K562 (cell line): ENCODE measurements around the gene LENG9. TPM values are rescaled to one million over a fixed set of nuclear protein-coding genes. Genes with fewer than 3 reads are reported as not detected.

Experiments
- ATAC-seq: fragments of 200-7000 bp; cut with Tn5 transposase; 3 replicates; pipeline ENCODE4 v1.9.1; 2020; ENCODE audit warnings: moderate library complexity
- BruUV-seq: library from RNA; stranded (reverse); fragments of 400-500 nt; replicated peaks from 2 replicates; lab custom pipeline; 2021; lab: Mats Ljungman, UMichigan
- CTCF ChIA-PET: fragments of 300-600 bp; formaldehyde crosslinking; extraction: SDS; loops from one replicate; lab custom pipeline; 2021; ENCODE audit warnings: low intra/inter-chr PET ratio; lab: Yijun Ruan, JAX
- POLR2A ChIA-PET: fragments of 300-600, 350-650 bp; sonication (Branson Sonifier 250); formaldehyde crosslinking; extraction: SDS; loops from one replicate; lab custom pipeline; 2021; ENCODE audit warnings: antibody characterized with exemption, inconsistent platforms; lab: Yijun Ruan, JAX
- DNase-seq, 4 experiments: peaks; one replicate each; pipeline versions ENCODE4 v3.0.0 to v3.0.0-alpha.2; 2011 to 2018; ENCODE audit warnings: low spot score in 3 of 4, mixed read lengths in 3 of 4; ENCODE audit errors: extremely low read depth in 1 of 4
- FAIRE-seq: peaks from 2 replicates; lab custom pipeline; 2011; peaks lifted over from hg19 to GRCh38; lab: Jason Lieb, UNC
- H2AFZ ChIP-seq: 2 replicates; pipeline ENCODE4 v1.6.0; 2011; ENCODE audit warnings: low read depth, low read length, control low read depth, inconsistent platforms
- H3K27ac ChIP-seq: fragments of 200-600 bp; 3 replicates; pipeline ENCODE4 v1.8.0; 2011; ENCODE audit warnings: low read depth, mild to moderate bottlenecking, control low read depth, inconsistent platforms, low read length, moderate library complexity, mixed read lengths; ENCODE audit errors: extremely low read depth
- H3K27me3 ChIP-seq, 2 experiments: fragments of 300-600 bp in 1 of 2; 2 replicates in 1 of 2; 3 replicates in 1 of 2; pipeline versions ENCODE4 v1.6.0 to v1.8.0; 2011; ENCODE audit warnings: inconsistent platforms in 2 of 2, low read length in 2 of 2, mild to moderate bottlenecking in 1 of 2, mixed read lengths in 1 of 2, moderate library complexity in 1 of 2; ENCODE audit not compliant: control insufficient read depth in 2 of 2, insufficient read depth in 2 of 2
- H3K36me3 ChIP-seq: fragments of 300-600 bp; 3 replicates; pipeline ENCODE4 v1.8.0; 2011; ENCODE audit warnings: mild to moderate bottlenecking, low read length, inconsistent platforms; ENCODE audit not compliant: control insufficient read depth, insufficient read depth
- H3K4me1 ChIP-seq, 2 experiments: fragments of 200-600 bp in 1 of 2; replicated peaks in 1 of 2; 2 replicates in 1 of 2; 3 replicates in 1 of 2; pipeline versions ENCODE4 v1.5.1 to v1.8.0; 2011; ENCODE audit warnings: inconsistent platforms in 2 of 2, low read length in 2 of 2, mild to moderate bottlenecking in 1 of 2, mixed read lengths in 1 of 2, moderate library complexity in 1 of 2; ENCODE audit not compliant: control insufficient read depth in 2 of 2, insufficient read depth in 2 of 2
- H3K4me2 ChIP-seq: 2 replicates; pipeline ENCODE4 v1.6.1; 2011; ENCODE audit warnings: low read length, control low read depth, inconsistent platforms, mixed read lengths; ENCODE audit not compliant: insufficient read depth
- H3K4me3 ChIP-seq: fragments of 200-600 bp; sonication (generic), shearing (Covaris generic); 2 replicates; pipeline ENCODE4 v1.5.1; 2016; ENCODE audit warnings: control low read depth, inconsistent platforms
- H3K79me2 ChIP-seq: fragments of 200-600 bp; 3 replicates; pipeline ENCODE4 v1.8.0; 2011; ENCODE audit warnings: low read length, inconsistent platforms; ENCODE audit not compliant: control insufficient read depth, insufficient read depth
- H3K9ac ChIP-seq, 2 experiments: 2 replicates each; pipeline versions ENCODE4 v1.6.0 to v1.6.1; 2011; ENCODE audit warnings: low read depth in 2 of 2, low read length in 2 of 2, control low read depth in 1 of 2, inconsistent platforms in 1 of 2, mild to moderate bottlenecking in 1 of 2, mixed read lengths in 1 of 2; ENCODE audit not compliant: insufficient read depth in 1 of 2
- H3K9me1 ChIP-seq: one replicate; pipeline ENCODE4 v1.6.0; 2011; ENCODE audit warnings: inconsistent platforms, mild to moderate bottlenecking, low read length, moderate library complexity; ENCODE audit not compliant: control insufficient read depth, insufficient read depth
- H3K9me3 ChIP-seq: replicated peaks from 2 replicates; pipeline ENCODE4 v1.5.1; 2011; ENCODE audit warnings: low read depth, low read length, inconsistent platforms; ENCODE audit not compliant: control insufficient read depth, insufficient read depth
- H4K20me1 ChIP-seq: replicated peaks from 2 replicates; pipeline ENCODE4 v1.6.1; 2011; ENCODE audit warnings: low read length, inconsistent platforms, mixed read lengths; ENCODE audit not compliant: control insufficient read depth, insufficient read depth
- ESRRA ChIP-seq: fragments of 450-650 bp; IDR thresholded peaks from 2 replicates; pipeline ENCODE4 v1.6.1; 2014; ENCODE audit warnings: low read depth, mild to moderate bottlenecking, moderate library complexity, borderline replicate concordance
- GABPB1 ChIP-seq: sonication (generic); formaldehyde crosslinking; IDR thresholded peaks from 2 replicates; pipeline ENCODE4 v1.8.0; 2022; ENCODE audit warnings: mild to moderate bottlenecking, missing genetic modification reagents
- HBP1 ChIP-seq: fragments of 450-650 bp; formaldehyde crosslinking; IDR thresholded peaks from 2 replicates; pipeline ENCODE4 v1.4.0; 2022; ENCODE audit warnings: missing genetic modification characterization
- HINFP ChIP-seq: fragments of 450-650 bp; conservative IDR thresholded peaks from 2 replicates; pipeline ENCODE4 v1.6.1; 2016; ENCODE audit warnings: missing genetic modification characterization, low read depth, mild to moderate bottlenecking, control low read depth, missing compliant biosample characterization
- MAZ ChIP-seq, 2 experiments: fragments of 450-650 bp in 1 of 2; sonication (generic) in 1 of 2; formaldehyde crosslinking; IDR thresholded peaks in 1 of 2; conservative IDR thresholded peaks in 1 of 2; 2 replicates each; pipeline versions ENCODE4 v1.4.0 to v1.5.0; 2020; ENCODE audit warnings: mild to moderate bottlenecking in 1 of 2, missing genetic modification reagents in 1 of 2
- OTX1 ChIP-seq: fragments of 450-650 bp; formaldehyde crosslinking; IDR thresholded peaks from 2 replicates; pipeline ENCODE4 v1.4.0; 2022; ENCODE audit warnings: mild to moderate bottlenecking
- ZNF3 ChIP-seq: fragments of 250-450 bp; sonication (Bioruptor Pico); IDR thresholded peaks from 2 replicates; pipeline ENCODE4 v1.5.0; 2021; ENCODE audit warnings: mild to moderate bottlenecking, moderate library complexity
- ZNF780A ChIP-seq: fragments of 250-450 bp; sonication (Bioruptor Pico); IDR thresholded peaks from 2 replicates; pipeline ENCODE4 v1.5.0; 2021; ENCODE audit warnings: mild to moderate bottlenecking
- WGBS: fragments of 100-300 bp; shearing (Covaris generic); methylation state at CpG from one replicate; pipeline ENCODE4 v1.1.6; 2016; ENCODE audit warnings: low coverage, mixed read lengths; ENCODE audit not compliant: insufficient coverage; ENCODE audit errors: missing lambda C conversion rate; 5-methylcytosine and 5-hydroxymethylcytosine counted together
- in situ Hi-C: fragments of 300-500 bp; cut with MboI; formaldehyde crosslinking; loops from 4 replicates; pipeline ENCODE4 v1.15.0; 2018; ENCODE audit warnings: inconsistent platforms, mixed read lengths
- intact Hi-C: fragments of 100-400 bp; cut with micrococcal nuclease; formaldehyde crosslinking; loops from 2 replicates; pipeline ENCODE4 v1.14.2; 2022
- polyA plus RNA-seq, 8 experiments: library from polyadenylated mRNA; depleted of rRNA in 4 of 8; stranded (reverse) in 5 of 8; unstranded in 3 of 8; fragments of >200 nt; fragmentation: Nextera tagmentation in 2 of 8; fragmentation: Illumina TruSeq in 1 of 8; extraction: Ambion mirVana in 2 of 8; extraction: Trizol in 1 of 8; gene quantifications; 2 replicates each; pipeline versions ENCODE4 v1.2.1 to v1.2.3, GENCODE V29; 2011 to 2014; ENCODE audit warnings: inconsistent platforms in 1 of 8, missing spikeins in 1 of 8
- total RNA-seq, 7 experiments: library from RNA; depleted of rRNA in 6 of 7; stranded (reverse); fragments of >200 nt in 6 of 7; fragmentation: Illumina TruSeq in 2 of 7; extraction: Trizol in 2 of 7; gene quantifications; 2 replicates each; pipeline versions ENCODE4 v1.2.1 to v1.2.3, GENCODE V29; 2011 to 2021; ENCODE audit warnings: low replicate concordance in 1 of 7
- TF ChIP-seq, protein P1 (sequence below): fragments of 450-650 bp; IDR thresholded peaks from 2 replicates; pipeline ENCODE4 v1.6.1; 2018; ENCODE audit warnings: mild to moderate bottlenecking, low read depth; ENCODE audit not compliant: partially characterized antibody

LENG9 gene
- total and polyA plus RNA-seq, 9 of the 15 experiments (the other 6 are each of a cell fraction or from before 2014, with no cell fraction given): 0.06 to 0.64 (median 0.33) TPM; not detected in 1

DNA sequence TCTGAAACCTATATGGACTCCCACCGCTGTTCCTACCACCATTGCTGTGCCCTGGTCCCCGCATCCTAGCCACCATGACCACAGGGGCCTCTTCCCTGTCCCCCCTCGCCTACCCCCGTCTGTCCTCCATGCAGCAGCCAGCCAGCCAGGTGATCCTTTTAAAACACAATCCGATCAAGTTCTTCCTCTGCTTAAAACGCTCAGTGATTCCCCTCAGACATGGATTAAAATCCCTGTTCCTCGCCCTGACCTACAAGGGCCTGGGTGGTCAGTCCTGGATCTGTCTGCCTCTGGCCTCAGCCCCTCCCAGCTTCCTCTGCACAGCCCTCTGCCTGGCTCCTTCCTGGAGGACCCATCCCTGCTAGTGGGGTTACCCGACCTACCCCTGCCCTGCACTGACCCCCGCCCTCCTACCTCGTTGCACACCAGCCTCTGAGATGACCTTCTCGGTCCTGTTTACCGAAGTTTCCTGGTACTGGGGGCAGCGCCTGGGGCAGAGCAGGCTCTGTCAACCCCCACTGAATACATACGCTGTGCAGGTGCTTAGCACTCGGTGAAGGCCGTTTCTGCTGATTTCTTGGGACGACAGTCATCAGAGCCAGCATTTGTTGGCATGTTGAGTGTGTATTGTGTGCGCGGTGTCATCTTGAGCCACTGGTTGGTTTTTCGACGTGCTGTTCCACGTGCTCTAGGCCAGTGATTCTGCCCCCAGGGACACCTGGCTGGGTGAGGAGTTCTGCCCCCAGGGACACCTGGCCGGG lies 29.3 kb downstream of the LENG9 start:
- no peak for FAIRE-seq
- no peaks in the 10 kb centered on the region for H3K9me1 ChIP-seq
- TF ChIP-seq GABPB1 (CRISPR knock-in tag) (no peak), HINFP (no peak), HBP1 (CRISPR knock-in tag) (peak; percentile 69; the same call in 1 of the 2 replicates), OTX1 (0 out of 2 replicates have a peak, but pooled peaks have one; percentile 20), MAZ (CRISPR knock-in tag; conservative IDR thresholded peaks at IDR 0.05 in 1 of 2, IDR thresholded peaks at IDR 0.05 in 1 of 2) (0 out of 4 replicates have a peak, but pooled peaks of 1 of the 2 experiments have one; percentile 8), ZNF780A (CRISPR knock-in tag) (0 out of 2 replicates have a peak, but pooled peaks have one; percentile 41), ZNF3 (CRISPR knock-in tag) (peak; percentile 50; the same call in 1 of the 2 replicates), ESRRA (no peak)
- TF ChIP-seq, protein P1, sequence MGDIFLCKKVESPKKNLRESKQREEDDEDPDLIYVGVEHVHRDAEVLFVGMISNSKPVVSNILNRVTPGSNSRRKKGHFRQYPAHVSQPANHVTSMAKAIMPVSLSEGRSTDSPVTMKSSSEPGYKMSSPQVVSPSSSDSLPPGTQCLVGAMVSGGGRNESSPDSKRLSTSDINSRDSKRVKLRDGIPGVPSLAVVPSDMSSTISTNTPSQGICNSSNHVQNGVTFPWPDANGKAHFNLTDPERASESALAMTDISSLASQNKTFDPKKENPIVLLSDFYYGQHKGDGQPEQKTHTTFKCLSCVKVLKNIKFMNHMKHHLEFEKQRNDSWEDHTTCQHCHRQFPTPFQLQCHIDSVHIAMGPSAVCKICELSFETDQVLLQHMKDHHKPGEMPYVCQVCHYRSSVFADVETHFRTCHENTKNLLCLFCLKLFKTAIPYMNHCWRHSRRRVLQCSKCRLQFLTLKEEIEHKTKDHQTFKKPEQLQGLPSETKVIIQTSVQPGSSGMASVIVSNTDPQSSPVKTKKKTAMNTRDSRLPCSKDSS: no peak
- POLR2A ChIA-PET: interaction anchor here (1.2 to 1.5 kb wide), 2 partner anchors 13 to 15 kb away, joined by 4 to 6 read pairs; partner anchors contain the start of gene LENG8
- in situ Hi-C loops (no loop called here), intact Hi-C loops (no loop called here)
- H2AFZ ChIP-seq: no peak overlapping the region
- H3K9ac ChIP-seq: peak overlapping the region in 1 of 2 experiments; percentile 43; a peak in 1 of 4 replicates
- H3K27ac ChIP-seq: no peak overlapping the region
- CTCF ChIA-PET: no interaction called here
- no peaks in the 10 kb centered on the region; a peak in 1 of 5 replicates for H3K27me3 ChIP-seq
- BruUV-seq: no TSS peak
- no peak overlapping the region for H3K4me3 ChIP-seq
- H4K20me1 ChIP-seq: peaks cover 10% of the 10 kb centered on the region; the same call in 1 of the 2 replicates
- no peak for DNase-seq
- H3K79me2 ChIP-seq: peaks cover 6% of the 10 kb centered on the region; the same call in 2 of the 3 replicates
- H3K36me3 ChIP-seq: peaks cover 7% of the 10 kb centered on the region; the same call in 1 of the 3 replicates
- WGBS: 52% methylated on average over 21 of the region's 23 CpGs
- peaks cover 0 to 37% of the 10 kb centered on the region in 2 experiments; a peak in 2 of 5 replicates for H3K4me1 ChIP-seq
- H3K4me2 ChIP-seq: no peak overlapping the region
- no peak for ATAC-seq
- no peaks in the 10 kb centered on the region for H3K9me3 ChIP-seq
